AG09319 (cell line): Measurements from ENCODE around the gene TEX12.

Source experiments
- DNase-seq: peaks from one replicate; pipeline ENCODE4 v3.0.0-alpha.2; 2010; ENCODE audit warnings: low read depth; ENCODE audit errors: extremely low read depth
- TF ChIP-seq, protein P1 (sequence below): IDR thresholded peaks from 2 replicates; pipeline ENCODE4 v1.5.1; 2011; ENCODE audit warnings: low read depth, mild to moderate bottlenecking, inconsistent platforms, low read length, moderate library complexity

The TEX12 gene

DNA sequence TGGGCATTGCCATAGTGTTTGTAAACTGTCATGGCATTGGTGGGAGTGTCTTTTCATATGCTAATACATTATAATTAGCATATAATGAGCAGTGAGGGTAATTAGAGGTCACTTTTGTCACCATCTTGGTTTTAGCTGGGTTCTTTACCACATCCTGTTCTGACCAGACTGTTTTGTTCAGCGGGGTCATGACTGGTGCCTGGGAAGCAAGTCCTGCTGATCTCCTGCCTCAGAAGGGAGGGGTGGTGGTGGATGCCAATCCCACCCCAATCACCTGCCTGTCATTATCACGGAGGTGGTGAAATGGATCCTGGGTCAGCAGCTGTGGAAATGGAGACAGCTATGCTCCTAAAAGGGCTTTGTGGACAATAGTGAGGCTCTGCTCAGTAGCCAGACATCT, 34.4 kb upstream of the TEX12 start:
- DNase-seq: no peak
- TF ChIP-seq, protein P1, sequence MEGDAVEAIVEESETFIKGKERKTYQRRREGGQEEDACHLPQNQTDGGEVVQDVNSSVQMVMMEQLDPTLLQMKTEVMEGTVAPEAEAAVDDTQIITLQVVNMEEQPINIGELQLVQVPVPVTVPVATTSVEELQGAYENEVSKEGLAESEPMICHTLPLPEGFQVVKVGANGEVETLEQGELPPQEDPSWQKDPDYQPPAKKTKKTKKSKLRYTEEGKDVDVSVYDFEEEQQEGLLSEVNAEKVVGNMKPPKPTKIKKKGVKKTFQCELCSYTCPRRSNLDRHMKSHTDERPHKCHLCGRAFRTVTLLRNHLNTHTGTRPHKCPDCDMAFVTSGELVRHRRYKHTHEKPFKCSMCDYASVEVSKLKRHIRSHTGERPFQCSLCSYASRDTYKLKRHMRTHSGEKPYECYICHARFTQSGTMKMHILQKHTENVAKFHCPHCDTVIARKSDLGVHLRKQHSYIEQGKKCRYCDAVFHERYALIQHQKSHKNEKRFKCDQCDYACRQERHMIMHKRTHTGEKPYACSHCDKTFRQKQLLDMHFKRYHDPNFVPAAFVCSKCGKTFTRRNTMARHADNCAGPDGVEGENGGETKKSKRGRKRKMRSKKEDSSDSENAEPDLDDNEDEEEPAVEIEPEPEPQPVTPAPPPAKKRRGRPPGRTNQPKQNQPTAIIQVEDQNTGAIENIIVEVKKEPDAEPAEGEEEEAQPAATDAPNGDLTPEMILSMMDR: no peak

DNA sequence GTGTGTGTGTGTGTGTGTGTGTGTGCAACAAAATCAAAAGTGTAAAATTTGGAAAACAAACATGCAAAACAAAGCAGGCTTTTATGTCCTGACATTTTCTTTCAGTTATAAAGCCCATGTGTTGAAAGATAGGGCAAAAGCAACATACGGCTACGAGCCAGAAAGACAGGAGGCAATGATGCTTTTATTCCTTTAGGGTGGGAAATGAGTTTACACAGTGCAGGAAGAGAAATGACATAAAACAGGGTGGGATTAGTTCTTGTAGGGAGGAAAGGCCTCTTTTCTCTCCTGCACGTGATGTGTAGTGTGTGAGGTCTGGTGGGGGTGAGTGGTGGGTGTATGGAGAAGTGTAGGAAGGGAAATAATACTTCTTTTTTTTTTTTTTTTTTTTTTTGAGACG, 32.7 kb upstream of the TEX12 start:
- TF ChIP-seq, protein P1: no peak

DNA sequence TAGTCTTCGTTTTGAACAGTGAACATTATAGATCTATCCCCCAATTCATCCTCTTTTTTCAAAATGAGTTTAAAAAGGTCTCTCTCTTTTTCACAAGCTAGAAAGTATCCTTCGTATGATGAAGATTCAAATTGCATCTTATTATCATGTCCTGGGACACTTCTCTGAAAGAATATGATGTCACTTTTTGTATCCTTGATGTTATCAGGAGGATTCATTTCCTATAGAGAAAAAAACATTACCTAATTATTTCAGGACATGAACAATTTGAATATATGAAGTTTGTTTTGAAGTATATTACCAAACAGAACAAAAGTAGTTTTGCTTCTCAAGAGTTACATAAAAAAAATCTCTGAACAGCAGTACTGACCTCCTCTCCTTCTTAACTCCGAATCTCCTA, 23.6 kb upstream of the TEX12 start:
- no peak for DNase-seq
- TF ChIP-seq, protein P1: no peak

More for the DNA sequence above, 32.7 kb upstream of the TEX12 start:
- DNase-seq: no peak

DNA sequence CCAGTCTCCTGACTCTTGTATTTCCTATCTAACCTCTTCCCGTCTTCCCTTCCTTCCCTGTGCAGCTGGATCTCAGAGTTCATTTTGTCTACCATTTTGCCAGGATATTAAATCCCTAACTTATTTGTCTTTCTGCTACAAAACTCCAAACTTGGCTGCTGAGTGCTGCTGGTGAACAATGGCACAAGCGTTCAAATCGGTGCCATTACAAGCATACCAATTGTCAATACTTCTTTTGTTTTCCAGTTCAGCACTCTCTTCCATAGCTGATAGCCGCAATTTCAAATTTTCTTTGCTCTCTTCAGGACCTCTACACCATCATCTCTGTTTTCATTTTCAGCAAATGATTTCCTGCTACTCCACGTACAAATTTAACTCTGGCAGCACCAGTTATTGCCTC, 16.7 kb upstream of the TEX12 start:
- no peak for DNase-seq
- TF ChIP-seq, protein P1: no peak

DNA sequence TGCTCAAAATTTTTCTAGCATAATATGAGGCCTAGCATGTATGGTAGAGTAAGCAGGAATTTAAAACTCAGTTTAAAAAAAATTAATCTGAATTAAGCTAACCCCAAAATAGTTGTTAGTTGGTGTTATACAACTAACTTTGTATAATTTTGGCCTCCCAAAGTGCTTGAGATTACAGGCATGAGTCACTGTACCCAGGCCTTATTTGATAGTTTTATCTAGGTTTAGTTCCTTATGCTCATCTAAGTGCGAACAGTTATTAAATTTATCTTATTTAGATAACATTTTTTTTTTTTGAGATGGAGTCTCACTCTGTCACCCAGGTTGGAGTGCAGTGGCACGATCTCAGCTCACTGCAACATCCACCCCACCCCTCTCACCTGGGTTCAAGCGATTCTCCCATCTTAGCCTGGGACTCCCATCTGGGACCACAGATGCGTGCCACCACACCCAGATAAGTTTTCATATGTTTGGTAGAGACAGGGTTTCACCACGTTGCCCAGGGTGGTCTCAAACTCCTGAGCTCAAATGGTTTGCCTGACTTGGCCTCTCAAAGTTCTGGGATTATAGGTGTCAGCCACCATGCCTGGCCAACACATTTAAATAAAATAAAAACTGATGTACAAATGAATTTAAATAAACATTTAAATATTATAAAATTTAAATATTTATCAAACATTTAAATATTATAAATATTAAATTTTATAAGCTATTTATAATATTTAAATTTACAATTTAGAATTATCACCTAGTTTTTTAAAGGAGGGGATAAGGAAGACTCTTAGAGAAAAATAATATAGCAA, 10.8 kb upstream of the TEX12 start:
- TF ChIP-seq, protein P1: no peak
- no peak for DNase-seq

DNA sequence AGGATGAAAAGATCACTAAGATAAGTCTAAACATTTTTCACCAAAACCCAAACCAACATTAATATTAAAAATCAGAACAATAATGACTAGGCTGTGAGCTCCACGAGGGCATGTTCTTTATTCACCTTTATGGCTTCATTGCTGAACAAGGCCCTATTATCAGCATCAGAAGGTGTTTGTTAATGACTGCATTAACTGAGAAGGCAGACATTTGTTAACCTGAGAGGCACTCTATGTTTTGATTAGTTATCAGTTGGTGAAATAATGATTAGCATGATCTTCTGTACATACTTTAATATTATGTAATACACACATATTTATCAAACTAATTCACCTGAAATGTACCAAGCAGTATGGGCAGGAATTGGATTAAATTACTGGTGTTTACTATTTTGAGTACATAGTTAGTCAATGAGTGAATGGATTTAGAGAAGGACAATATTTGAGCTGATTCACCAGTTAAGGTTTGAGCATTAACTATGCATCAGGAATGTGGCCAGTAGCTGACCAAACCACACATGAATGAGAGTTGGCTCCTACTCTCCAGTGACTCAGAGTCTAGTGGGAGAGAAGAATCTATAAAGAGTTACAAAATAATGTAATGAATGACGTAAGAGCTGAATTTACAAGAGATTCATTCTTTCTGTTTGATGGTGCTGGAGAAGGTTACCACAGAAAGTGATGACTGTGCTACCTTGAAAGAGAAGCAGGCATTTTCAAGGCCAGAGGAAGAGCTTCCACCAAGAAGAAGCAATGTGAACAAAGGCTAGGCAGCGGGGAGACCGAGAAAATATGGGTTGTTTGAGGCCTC, 10.0 kb upstream of the TEX12 start:
- DNase-seq: peak; percentile 90
- TF ChIP-seq, protein P1: no peak
